ENCODE measurements around the gene CCNJ.

The CCNJ gene

DNA sequence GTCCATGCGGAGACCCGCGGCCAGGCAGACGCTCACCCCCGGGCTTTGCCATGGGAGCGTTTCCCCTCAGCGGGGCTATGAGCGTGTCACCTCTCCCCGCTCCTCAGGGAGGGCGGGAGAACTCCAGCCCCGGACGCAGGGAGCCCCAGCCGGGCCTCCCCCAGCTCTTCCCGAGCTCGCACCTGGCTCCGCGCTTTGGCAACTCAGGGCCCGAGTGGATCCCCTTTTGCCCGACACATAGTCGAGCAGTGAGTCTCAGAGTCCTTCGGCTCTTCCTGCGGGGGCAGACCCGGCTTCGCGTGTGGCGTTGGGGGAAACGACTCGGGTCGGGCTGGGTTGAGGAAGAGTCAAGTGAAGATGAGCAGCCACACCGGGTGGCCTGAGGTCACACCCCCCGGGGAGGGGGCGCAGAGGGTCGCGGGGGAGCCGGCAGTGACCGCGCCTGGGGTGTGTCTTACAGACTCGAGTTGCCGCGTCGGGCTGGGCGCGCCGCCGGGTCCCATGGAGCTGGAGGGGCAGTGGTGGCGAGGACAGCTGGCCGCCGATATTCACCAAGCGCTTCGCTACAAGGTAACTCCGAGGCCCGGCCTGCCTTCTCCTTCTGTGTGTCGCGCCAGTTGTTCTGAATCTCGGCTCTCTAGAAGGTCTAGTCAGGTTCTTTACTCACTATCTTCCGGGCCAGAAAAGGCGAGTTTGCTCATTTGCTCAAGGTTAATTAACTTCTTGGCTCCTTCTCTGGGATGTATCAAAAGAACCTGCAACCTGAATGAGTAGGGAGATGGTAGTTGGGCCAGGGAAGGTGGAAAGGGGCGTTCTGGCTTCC lies 721 bp downstream of the CCNJ start (continued):
- no peak for TF ChIP-seq HIC1 (tag by site-specific recombination; IDR thresholded peaks at IDR 0.05)
- TF ChIP-seq ZIC2 (tag by site-specific recombination; IDR thresholded peaks at IDR 0.05) = no peak; the same call in 1 of the 2 replicates
- TF ChIP-seq MEIS1 (CRISPR knock-in tag; IDR thresholded peaks at IDR 0.05; ENCODE audit: borderline replicate concordance) = no peak
- no peak for TF ChIP-seq ZNF548 (tag by site-specific recombination; IDR thresholded peaks at IDR 0.05)
- no peak for TF ChIP-seq ZNF280C (tag by site-specific recombination; IDR thresholded peaks at IDR 0.05)
- TF ChIP-seq ZNF10 (tag by site-specific recombination; IDR thresholded peaks at IDR 0.05) = no peak
- peak; percentile 87 for TF ChIP-seq PATZ1 (tag by site-specific recombination; IDR thresholded peaks at IDR 0.05)
- TF ChIP-seq ZNF132 (tag by site-specific recombination; IDR thresholded peaks at IDR 0.05; ENCODE audit: borderline replicate concordance) = no peak
- TF ChIP-seq MYNN (tag by site-specific recombination; IDR thresholded peaks at IDR 0.05; ENCODE audit: borderline replicate concordance) = no peak
- no peak for TF ChIP-seq ZNF514 (tag by site-specific recombination; IDR thresholded peaks at IDR 0.05)
- TF ChIP-seq PRDM6 (tag by site-specific recombination; IDR thresholded peaks at IDR 0.05) = no peak
- no peak for TF ChIP-seq MZF1 (tag by site-specific recombination; IDR thresholded peaks at IDR 0.05; ENCODE audit: borderline replicate concordance)
- no peak for TF ChIP-seq ZSCAN23 (tag by site-specific recombination; IDR thresholded peaks at IDR 0.05)
- no peak for TF ChIP-seq ZNF704 (tag by site-specific recombination; IDR thresholded peaks at IDR 0.05)
- no peak for TF ChIP-seq ZFP3 (tag by site-specific recombination; IDR thresholded peaks at IDR 0.05; ENCODE audit: low read depth)
- TF ChIP-seq ZNF335 (tag by site-specific recombination; conservative IDR thresholded peaks at IDR 0.05) = peak; percentile 68
- TF ChIP-seq SP2 (tag by site-specific recombination; IDR thresholded peaks at IDR 0.05) = no peak
- no peak for TF ChIP-seq PBX3 (CRISPR knock-in tag; IDR thresholded peaks at IDR 0.05)
- TF ChIP-seq SALL2 (tag by site-specific recombination; IDR thresholded peaks at IDR 0.05; ENCODE audit: borderline replicate concordance) = no peak
- no peak for TF ChIP-seq ZNF114 (tag by site-specific recombination; IDR thresholded peaks at IDR 0.05)
- TF ChIP-seq ZNF660 (tag by site-specific recombination; IDR thresholded peaks at IDR 0.05) = no peak
- TF ChIP-seq ZNF324 (tag by site-specific recombination; IDR thresholded peaks at IDR 0.05) = no peak
- no peak for TF ChIP-seq ZNF157 (tag by site-specific recombination; IDR thresholded peaks at IDR 0.05)
- TF ChIP-seq ZNF791 (tag by site-specific recombination; IDR thresholded peaks at IDR 0.05) = no peak
- no peak for TF ChIP-seq ZNF654 (tag by site-specific recombination; IDR thresholded peaks at IDR 0.05; ENCODE audit: low read depth)
- TF ChIP-seq ZNF596 (tag by site-specific recombination; IDR thresholded peaks at IDR 0.05) = no peak
- TF ChIP-seq, protein P1, sequence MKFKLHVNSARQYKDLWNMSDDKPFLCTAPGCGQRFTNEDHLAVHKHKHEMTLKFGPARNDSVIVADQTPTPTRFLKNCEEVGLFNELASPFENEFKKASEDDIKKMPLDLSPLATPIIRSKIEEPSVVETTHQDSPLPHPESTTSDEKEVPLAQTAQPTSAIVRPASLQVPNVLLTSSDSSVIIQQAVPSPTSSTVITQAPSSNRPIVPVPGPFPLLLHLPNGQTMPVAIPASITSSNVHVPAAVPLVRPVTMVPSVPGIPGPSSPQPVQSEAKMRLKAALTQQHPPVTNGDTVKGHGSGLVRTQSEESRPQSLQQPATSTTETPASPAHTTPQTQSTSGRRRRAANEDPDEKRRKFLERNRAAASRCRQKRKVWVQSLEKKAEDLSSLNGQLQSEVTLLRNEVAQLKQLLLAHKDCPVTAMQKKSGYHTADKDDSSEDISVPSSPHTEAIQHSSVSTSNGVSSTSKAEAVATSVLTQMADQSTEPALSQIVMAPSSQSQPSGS (tag by site-specific recombination; IDR thresholded peaks at IDR 0.05; ENCODE audit: low read depth) = no peak
- no peak for TF ChIP-seq ZNF24 (tag by site-specific recombination; IDR thresholded peaks at IDR 0.05)
